ENCODE data around the gene XRCC6.
"Not testable (repeated sequence)": the region's sequence is repeated elsewhere in the genome, so short reads cannot be mapped to it uniquely, and the experiment has no call there.

XRCC6 gene

DNA sequence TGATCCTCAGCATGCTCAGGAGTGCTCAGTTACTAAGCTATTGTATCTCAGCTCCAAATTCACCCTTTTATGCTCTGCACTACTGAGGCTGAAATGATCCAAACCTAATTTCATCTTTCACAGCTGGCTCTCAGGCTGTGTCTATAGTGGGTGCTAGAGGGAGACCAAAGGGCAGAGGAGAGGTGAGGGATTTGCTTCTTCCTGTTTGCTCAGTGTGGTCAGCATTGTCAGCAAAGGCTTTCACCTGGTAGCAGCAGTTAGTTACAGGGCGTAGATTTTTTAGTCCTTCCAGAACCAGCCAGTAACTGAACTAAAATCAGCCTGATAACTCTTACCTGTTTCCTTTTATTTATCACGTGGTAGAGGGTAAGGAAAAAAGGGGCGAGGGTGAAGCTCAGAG lies 33.2 kb downstream of the XRCC6 start:
- DNase-seq: no peak

- DNase-seq: no peak
These were observed 35.5 kb downstream of the XRCC6 start for GRCh38 chr22:41656556-41656955.

DNA sequence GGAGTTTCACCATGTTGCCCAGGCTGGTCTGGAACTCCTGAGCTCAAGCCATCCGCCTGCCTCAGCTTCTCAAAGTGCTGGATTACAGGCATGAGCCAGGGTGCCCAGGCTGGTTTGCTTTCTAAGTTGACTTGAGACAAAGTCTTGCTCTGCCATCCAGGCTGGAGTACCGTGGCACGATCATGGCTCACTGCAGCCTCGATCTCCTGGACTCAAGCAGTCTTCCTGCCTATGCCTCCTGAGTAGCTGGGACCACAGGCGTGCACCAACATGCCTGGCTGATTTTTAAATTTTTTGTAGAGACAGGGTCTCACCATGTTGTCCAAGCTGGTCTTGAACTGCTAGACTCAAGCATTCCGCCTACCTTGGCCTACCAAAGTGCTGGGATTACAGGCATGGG lies 36.6 kb downstream of the XRCC6 start:
- no peak for DNase-seq

GRCh38 chr22:41658869-41659268 lies 37.8 kb downstream of the XRCC6 start:
- no peak for DNase-seq

GRCh38 chr22:41659941-41660340 lies 38.8 kb downstream of the XRCC6 start:
- no peak for DNase-seq

DNA sequence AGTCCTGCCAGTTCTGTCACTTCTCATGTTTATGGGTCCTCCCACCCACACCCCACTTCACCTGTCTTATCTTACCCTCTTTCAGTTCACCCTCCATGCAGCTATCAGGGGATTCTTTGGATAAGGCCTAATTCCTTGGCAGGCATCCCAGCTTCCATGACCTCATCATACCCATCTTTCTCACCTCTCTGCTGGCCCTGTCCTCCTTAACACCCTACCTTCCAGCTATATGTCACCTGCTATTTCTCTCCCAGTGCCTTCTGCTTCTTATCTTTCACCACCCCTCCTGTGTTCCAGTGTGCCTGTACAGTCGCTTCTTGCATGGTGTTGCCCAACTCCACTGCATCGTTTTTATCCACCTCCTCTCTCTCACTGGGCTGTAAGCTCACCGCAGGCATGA lies 39.3 kb downstream of the XRCC6 start:
- DNase-seq: no peak

- no peak for DNase-seq
These were observed 40.0 kb downstream of the XRCC6 start for GRCh38 chr22:41661088-41661487.

- no peak for DNase-seq
These were observed 40.6 kb downstream of the XRCC6 start for GRCh38 chr22:41661713-41662112.

GRCh38 chr22:41663594-41663993 lies 42.5 kb downstream of the XRCC6 start:
- not testable (repeated sequence) for DNase-seq

- no peak for DNase-seq
These were observed 43.4 kb downstream of the XRCC6 start for GRCh38 chr22:41664490-41664889.

- no peak for DNase-seq
These were observed 43.9 kb downstream of the XRCC6 start for GRCh38 chr22:41664951-41665350.

DNA sequence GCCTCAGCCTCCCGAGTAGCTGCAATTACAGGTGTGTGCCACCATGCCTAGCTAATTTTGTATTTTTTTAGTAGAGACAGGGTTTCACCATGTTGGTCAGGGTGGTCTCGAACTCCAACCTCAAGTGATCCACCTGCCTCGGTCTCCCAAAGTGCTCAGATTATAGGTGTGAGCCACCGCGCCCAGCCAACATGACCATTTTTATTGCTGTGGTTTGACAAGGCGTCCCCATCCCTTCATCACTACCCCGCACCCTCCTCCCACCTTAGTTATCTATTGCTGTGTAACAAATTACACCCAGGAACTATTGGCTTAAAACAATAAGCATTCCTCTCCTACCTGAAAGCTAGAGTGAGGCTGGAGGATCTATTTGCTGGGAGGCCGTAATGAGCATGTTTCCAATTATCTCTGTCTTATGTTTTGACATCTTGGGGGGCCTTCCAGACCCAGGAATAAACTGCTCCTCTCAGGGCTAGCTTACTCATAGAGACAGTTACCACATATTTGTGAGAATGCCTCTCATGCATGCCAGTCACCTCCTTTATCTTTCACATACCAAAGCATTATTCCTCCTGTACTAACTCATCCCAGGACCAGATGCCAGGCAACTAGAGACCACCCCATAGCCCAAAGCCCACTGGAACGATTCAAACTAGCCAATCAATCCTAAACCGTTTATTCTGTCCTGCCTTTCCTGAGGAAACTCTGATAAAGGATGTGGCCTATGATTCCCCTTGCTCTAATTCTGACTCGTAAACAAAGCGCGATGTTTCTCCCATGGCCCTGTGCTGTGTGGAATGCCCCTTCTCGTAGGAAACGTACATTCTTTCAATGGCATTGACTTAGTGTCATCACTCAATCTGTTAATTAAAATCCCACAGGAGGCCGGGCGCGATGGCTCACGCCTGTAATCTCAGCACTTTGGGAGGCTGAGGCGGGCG lies 48.1 kb downstream of the XRCC6 start:
- DNase-seq: no peak

- DNase-seq: not testable (repeated sequence)
These were observed 51.0 kb downstream of the XRCC6 start for GRCh38 chr22:41672096-41672495.

- DNase-seq: no peak
These were observed 51.9 kb downstream of the XRCC6 start for GRCh38 chr22:41672780-41673509.

GRCh38 chr22:41674846-41675340 lies 53.8 kb downstream of the XRCC6 start:
- DNase-seq: no peak

DNA sequence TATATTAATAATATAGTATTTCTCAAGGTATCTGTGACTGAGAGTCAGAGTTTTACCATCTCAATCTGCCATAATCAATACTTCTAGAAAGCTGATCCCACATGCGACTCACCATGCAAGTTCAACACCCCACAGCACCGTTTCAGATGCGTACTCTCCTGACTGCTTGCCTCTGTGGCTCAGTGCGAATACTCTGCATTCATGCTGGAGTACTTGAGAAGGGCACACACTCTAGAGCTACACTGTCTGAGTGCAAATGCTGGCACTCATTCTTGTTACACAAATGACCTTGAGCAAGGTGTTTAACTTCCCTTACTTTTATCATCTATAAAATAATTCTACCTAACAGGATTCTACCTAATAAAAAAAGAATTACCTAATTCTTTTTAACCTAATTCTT lies 55.0 kb downstream of the XRCC6 start:
- DNase-seq: no peak

GRCh38 chr22:41681616-41682015 lies 60.5 kb downstream of the XRCC6 start:
- DNase-seq: no peak

DNA sequence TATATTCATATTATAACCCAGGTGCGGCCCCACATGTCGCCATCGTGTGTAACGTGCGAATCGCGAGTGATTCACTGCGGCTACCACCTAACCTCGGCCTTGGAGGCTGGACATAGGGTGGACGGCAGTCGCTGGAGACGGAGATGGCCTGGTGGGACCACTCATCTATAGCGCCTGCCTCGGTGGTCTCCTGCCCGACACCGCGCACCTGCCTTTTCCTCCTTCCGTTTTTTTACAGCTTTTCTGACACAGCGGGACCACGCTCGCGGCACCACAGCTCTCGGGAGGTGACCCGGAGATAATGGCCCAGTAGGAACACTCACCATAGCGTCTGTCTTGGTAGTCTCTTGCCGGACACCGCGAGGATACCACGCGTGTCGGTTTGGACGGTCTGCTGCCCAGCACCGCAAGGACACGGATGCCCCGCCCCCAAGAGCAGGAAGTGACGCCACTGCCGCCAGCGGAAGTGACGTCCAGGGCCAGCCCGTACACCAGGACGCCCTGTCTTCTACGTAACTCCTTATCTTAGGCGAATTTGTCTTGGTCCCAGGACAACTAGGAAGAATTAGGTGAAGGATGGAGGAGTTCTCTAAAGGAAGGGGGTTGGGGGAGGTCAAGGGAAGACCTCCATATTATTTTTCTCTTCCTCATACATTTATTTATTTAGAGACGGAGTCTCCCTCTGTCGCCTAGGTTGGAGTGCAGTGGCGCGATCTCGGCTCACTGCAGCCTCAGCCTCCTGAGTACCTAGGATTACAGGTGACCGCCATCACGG lies 61.1 kb downstream of the XRCC6 start:
- DNase-seq: no peak

GRCh38 chr22:41683052-41683451 lies 62.0 kb downstream of the XRCC6 start:
- DNase-seq: no peak

DNA sequence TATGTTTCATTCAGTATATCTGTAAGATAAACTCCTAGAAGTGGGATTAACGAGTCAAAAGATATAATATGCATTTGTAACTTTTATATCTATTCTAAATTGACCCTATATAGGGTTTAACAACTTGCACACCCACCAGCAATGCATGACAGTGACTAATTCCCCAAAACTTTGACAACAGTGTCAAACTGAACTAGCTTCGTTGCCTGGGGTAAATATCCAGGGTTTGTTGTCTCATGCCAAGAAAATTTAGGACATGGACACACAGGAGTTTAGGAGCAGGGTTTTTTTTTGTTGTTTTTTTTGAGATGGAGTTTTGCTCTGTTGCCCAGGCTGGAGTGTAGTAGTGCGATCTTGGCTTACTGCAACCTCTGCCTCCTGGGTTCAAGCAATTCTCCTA lies 62.5 kb downstream of the XRCC6 start:
- no peak for DNase-seq

DNA sequence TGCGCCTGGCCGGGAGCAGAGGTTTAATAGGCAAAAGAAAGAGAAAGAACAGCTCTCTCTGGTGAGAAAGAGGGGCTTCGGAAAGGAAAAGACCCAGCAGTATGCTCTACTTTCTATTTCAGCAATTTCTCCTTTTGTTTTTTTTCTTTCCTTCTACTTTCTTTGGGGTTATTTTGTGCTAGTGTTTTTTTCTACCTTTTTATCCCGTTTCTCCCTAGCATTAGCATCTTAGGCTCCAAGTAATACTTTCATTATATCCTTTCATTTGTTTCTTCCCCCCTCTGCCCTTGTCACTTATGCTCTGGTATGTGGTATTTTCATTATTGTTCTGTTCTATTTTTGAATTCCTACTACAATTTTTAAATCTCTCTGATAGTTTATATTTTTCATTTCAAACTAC lies 63.1 kb downstream of the XRCC6 start:
- no peak for DNase-seq

DNA sequence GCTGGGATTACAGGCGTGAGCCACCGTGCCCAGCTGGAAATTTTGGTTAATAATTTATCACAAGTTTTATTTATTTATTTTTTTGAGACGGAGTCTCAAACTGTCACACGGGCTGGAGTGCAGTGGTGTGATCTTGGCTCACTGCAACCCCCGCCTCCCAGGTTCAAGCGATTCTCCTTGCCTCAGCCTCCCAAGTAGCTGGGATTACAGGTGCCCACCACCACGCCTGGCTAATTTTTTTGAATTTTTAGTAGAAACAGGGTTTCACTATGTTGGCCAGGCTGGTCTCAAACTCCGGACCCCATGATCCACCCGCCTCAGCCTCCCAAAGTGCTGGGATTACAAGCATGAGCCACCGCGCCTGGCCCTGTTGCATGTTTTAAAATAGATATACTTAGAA lies 65.8 kb downstream of the XRCC6 start:
- DNase-seq: not testable (repeated sequence)

- no peak for DNase-seq
These were observed 66.8 kb downstream of the XRCC6 start for GRCh38 chr22:41687901-41688364.
